Calu3 (cell line): ENCODE results near the gene IL3. TPM values are rescaled to one million over a fixed set of nuclear protein-coding genes. Genes with fewer than 3 reads are reported as not detected.

Experiments
- BruUV-seq: library from RNA; stranded (reverse); fragments of 400-500 nt; replicated peaks from 2 replicates; lab custom pipeline; 2021; lab: Mats Ljungman, UMichigan
- CTCF ChIA-PET: fragments of 300-600 bp; sonication (Branson Sonifier 250); formaldehyde crosslinking; loops from one replicate; lab custom pipeline; 2022; ENCODE audit warnings: antibody characterized with exemption; lab: Charles Lee
- DNase-seq: peaks from one replicate; pipeline ENCODE4 v3.0.0; 2022
- H3K27ac Mint-ChIP-seq: one replicate; pipeline ENCODE4 v1.8.0; 2022; ENCODE audit warnings: mixed read lengths; ENCODE audit not compliant: unreplicated experiment
- H3K27me3 Mint-ChIP-seq: one replicate; pipeline ENCODE4 v1.8.0; 2022; ENCODE audit warnings: mixed read lengths; ENCODE audit not compliant: unreplicated experiment
- H3K36me3 Mint-ChIP-seq: one replicate; pipeline ENCODE4 v1.8.0; 2022; ENCODE audit warnings: mild to moderate bottlenecking, moderate library complexity, mixed read lengths; ENCODE audit not compliant: insufficient read depth, unreplicated experiment
- H3K4me1 Mint-ChIP-seq: one replicate; pipeline ENCODE4 v1.8.0; 2022; ENCODE audit warnings: mild to moderate bottlenecking, low read depth, mixed read lengths; ENCODE audit not compliant: unreplicated experiment
- H3K4me3 Mint-ChIP-seq: one replicate; pipeline ENCODE4 v1.8.0; 2022; ENCODE audit warnings: mild to moderate bottlenecking, low read depth, moderate library complexity, mixed read lengths; ENCODE audit not compliant: unreplicated experiment
- H3K9me3 Mint-ChIP-seq: one replicate; pipeline ENCODE4 v1.8.0; 2022; ENCODE audit warnings: low read depth, mixed read lengths; ENCODE audit not compliant: unreplicated experiment
- intact Hi-C: fragments of 100-400 bp; cut with micrococcal nuclease; formaldehyde crosslinking; loops from one replicate; pipeline ENCODE4 v1.10.0; 2022; ENCODE audit not compliant: unreplicated experiment
- total RNA-seq: library from RNA; stranded (reverse); gene quantifications from 2 replicates; pipeline ENCODE4 v1.2.3, GENCODE V29; 2022
- TF ChIP-seq, protein P1 (sequence below): fragments of 200-600 bp; IDR thresholded peaks from one replicate; pipeline ENCODE4 v1.8.0; 2022; ENCODE audit warnings: antibody characterized with exemption; ENCODE audit not compliant: unreplicated experiment

IL3 gene
- total RNA-seq, 1 experiment from 2014 or later: not detected

DNA sequence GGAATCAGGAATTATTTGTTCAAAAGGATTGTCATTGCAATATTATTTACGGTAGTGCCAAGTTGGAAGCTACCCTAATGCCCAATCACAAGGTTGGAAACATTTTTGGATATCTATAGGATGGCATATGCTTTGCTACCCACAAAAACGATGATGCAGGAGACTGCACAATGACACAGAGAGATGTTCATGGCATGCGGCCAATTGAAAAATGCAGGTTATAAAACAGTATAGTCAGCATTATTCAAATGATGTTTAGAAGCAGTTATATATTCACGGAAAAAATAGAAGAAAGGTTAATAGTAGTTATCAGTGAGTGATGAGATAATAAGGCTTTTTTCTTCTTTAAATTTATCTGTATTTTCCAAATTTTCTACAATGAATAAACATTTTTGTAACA is 43.1 kb upstream of the IL3 start:
- H3K4me1 Mint-ChIP-seq: no peaks in the 10 kb centered on the region
- H3K27ac Mint-ChIP-seq: no peak overlapping the region
- no peaks in the 10 kb centered on the region for H3K9me3 Mint-ChIP-seq
- no peak overlapping the region for H3K4me3 Mint-ChIP-seq
- TF ChIP-seq, protein P1, sequence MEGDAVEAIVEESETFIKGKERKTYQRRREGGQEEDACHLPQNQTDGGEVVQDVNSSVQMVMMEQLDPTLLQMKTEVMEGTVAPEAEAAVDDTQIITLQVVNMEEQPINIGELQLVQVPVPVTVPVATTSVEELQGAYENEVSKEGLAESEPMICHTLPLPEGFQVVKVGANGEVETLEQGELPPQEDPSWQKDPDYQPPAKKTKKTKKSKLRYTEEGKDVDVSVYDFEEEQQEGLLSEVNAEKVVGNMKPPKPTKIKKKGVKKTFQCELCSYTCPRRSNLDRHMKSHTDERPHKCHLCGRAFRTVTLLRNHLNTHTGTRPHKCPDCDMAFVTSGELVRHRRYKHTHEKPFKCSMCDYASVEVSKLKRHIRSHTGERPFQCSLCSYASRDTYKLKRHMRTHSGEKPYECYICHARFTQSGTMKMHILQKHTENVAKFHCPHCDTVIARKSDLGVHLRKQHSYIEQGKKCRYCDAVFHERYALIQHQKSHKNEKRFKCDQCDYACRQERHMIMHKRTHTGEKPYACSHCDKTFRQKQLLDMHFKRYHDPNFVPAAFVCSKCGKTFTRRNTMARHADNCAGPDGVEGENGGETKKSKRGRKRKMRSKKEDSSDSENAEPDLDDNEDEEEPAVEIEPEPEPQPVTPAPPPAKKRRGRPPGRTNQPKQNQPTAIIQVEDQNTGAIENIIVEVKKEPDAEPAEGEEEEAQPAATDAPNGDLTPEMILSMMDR: no peak
- no peak for DNase-seq
- CTCF ChIA-PET: no interaction called here
- intact Hi-C loops: loop anchor here (10.0 kb wide), 1 partner anchor 1263 kb away; no protein-coding TSS in a partner anchor
- peaks cover 86% of the 10 kb centered on the region for H3K27me3 Mint-ChIP-seq
- H3K36me3 Mint-ChIP-seq: no peaks in the 10 kb centered on the region
- BruUV-seq: no TSS peak

- BruUV-seq: no TSS peak
- no peaks in the 10 kb centered on the region for H3K4me1 Mint-ChIP-seq
- no peaks in the 10 kb centered on the region for H3K9me3 Mint-ChIP-seq
- H3K36me3 Mint-ChIP-seq: no peaks in the 10 kb centered on the region
- CTCF ChIA-PET: no interaction called here
- intact Hi-C loops: loop anchor here (10.0 kb wide), 1 partner anchor 1263 kb away; no protein-coding TSS in a partner anchor
- H3K27me3 Mint-ChIP-seq: peaks cover 85% of the 10 kb centered on the region
- no peak overlapping the region for H3K27ac Mint-ChIP-seq
- no peak overlapping the region for H3K4me3 Mint-ChIP-seq
- TF ChIP-seq, protein P1: no peak
- no peak for DNase-seq
Observed at GRCh38 chr5:132017738-132018625, 42.5 kb upstream of the IL3 start.

DNA sequence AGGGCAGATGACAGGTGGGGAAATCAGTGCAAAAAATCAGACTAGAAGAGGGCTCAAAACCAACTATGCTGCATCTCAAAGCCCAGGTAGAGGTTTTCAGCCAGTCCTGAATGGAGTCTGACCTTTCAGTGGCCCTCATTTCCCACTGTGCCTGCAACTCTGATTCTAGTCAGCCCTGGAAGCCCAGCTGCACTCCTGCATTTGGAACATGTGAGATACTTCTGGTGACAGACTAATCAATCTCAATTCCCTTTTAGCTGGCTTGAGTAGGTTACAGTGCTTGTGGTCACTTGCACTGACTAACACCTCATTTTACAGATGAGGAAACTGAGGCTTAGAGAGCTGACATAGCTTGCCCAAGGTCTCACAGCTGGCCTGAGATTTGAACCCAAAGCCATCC is 41.1 kb upstream of the IL3 start:
- DNase-seq: no peak
- no TSS peak for BruUV-seq
- Mint-ChIP-seq H3K4me1 (no peaks in the 10 kb centered on the region), H3K4me3 (no peak overlapping the region), H3K9me3 (no peaks in the 10 kb centered on the region), H3K27me3 (peaks cover 72% of the 10 kb centered on the region), H3K27ac (no peak overlapping the region), H3K36me3 (no peaks in the 10 kb centered on the region)
- TF ChIP-seq, protein P1: no peak
- CTCF ChIA-PET: no interaction called here
- intact Hi-C loops: loop anchor here (10.0 kb wide), 1 partner anchor 1265 kb away; no protein-coding TSS in a partner anchor

GRCh38 chr5:132019857-132020555 is 40.4 kb upstream of the IL3 start:
- intact Hi-C loops: loop anchor here (10.0 kb wide), 1 partner anchor 1265 kb away; no protein-coding TSS in a partner anchor
- CTCF ChIA-PET: no interaction called here
- Mint-ChIP-seq H3K4me3 (no peak overlapping the region), H3K27ac (no peak overlapping the region), H3K9me3 (no peaks in the 10 kb centered on the region), H3K36me3 (no peaks in the 10 kb centered on the region), H3K27me3 (peaks cover 65% of the 10 kb centered on the region), H3K4me1 (no peaks in the 10 kb centered on the region)
- BruUV-seq: no TSS peak
- TF ChIP-seq, protein P1: no peak
- no peak for DNase-seq
